IMR-90 (cell line): Measurements from ENCODE around the gene ABCB10. TPM values are rescaled to one million over a fixed set of nuclear protein-coding genes. Genes with fewer than 3 reads are reported as not detected.

Experiments
- ATAC-seq: fragments of 200-7000 bp; cut with Tn5 transposase; 2 replicates; pipeline ENCODE4 v1.9.1; 2020; ENCODE audit warnings: low read depth, mild to moderate bottlenecking, moderate library complexity
- BruUV-seq: library from RNA; stranded (reverse); fragments of 400-500 nt; replicated peaks from 2 replicates; lab custom pipeline; 2021; lab: Mats Ljungman, UMichigan
- CTCF ChIA-PET: fragments of 300-600 bp; formaldehyde crosslinking; extraction: SDS; loops from one replicate; lab custom pipeline; 2021; ENCODE audit warnings: antibody characterized with exemption; lab: Yijun Ruan, JAX
- POLR2A ChIA-PET: fragments of 300-600 bp; sonication (Branson Sonifier 250); formaldehyde crosslinking; loops from one replicate; lab custom pipeline; 2022; ENCODE audit warnings: antibody characterized with exemption; ENCODE audit not compliant: unreplicated experiment; lab: Charles Lee
- DNase-seq: peaks from one replicate; pipeline ENCODE4 v3.0.0; 2013
- H2AFZ ChIP-seq: replicated peaks from 2 replicates; pipeline ENCODE3; 2013; ENCODE audit warnings: low read length, mild to moderate bottlenecking; ENCODE audit not compliant: poor library complexity
- H2AK5ac ChIP-seq: 2 replicates; pipeline ENCODE4 v1.6.1; 2013; ENCODE audit warnings: low read depth, low read length, inconsistent platforms
- H2AK9ac ChIP-seq: replicated peaks from 2 replicates; pipeline ENCODE3; 2013; ENCODE audit warnings: mild to moderate bottlenecking, low read depth, low read length, moderate library complexity; ENCODE audit not compliant: poor library complexity
- H2BK120ac ChIP-seq: 2 replicates; pipeline ENCODE4 v1.6.1; 2013; ENCODE audit warnings: low read depth, low read length, inconsistent platforms
- H2BK15ac ChIP-seq: 3 replicates; pipeline ENCODE4 v1.6.1; 2013; ENCODE audit warnings: low read depth, low read length, inconsistent platforms
- H2BK20ac ChIP-seq: 2 replicates; pipeline ENCODE4 v1.6.1; 2013; ENCODE audit warnings: low read depth, mild to moderate bottlenecking, inconsistent platforms, low read length, moderate library complexity
- H2BK5ac ChIP-seq: 2 replicates; pipeline ENCODE4 v1.6.1; 2013; ENCODE audit warnings: mild to moderate bottlenecking, low read depth, low read length, inconsistent platforms; ENCODE audit not compliant: poor library complexity, severe bottlenecking
- H3K14ac ChIP-seq: replicated peaks from 2 replicates; pipeline ENCODE4 v1.6.1; 2013; ENCODE audit warnings: low read depth, low read length, inconsistent platforms
- H3K18ac ChIP-seq: 2 replicates; pipeline ENCODE4 v1.6.1; 2013; ENCODE audit warnings: low read depth, low read length, control low read depth
- H3K23ac ChIP-seq: 2 replicates; pipeline ENCODE4 v1.6.1; 2013; ENCODE audit warnings: low read depth, low read length, inconsistent platforms
- H3K27ac ChIP-seq: 2 replicates; pipeline ENCODE4 v1.5.1; 2013; ENCODE audit warnings: mild to moderate bottlenecking, control low read depth, low read length; ENCODE audit not compliant: insufficient read depth
- H3K27me3 ChIP-seq: 2 replicates; pipeline ENCODE4 v1.6.1; 2013; ENCODE audit warnings: low read length; ENCODE audit not compliant: control insufficient read depth, insufficient read depth
- H3K36me3 ChIP-seq: 2 replicates; pipeline ENCODE4 v1.6.1; 2013; ENCODE audit warnings: low read length, mixed read lengths; ENCODE audit not compliant: control insufficient read depth, insufficient read depth
- H3K4ac ChIP-seq: 2 replicates; pipeline ENCODE4 v1.6.1; 2013; ENCODE audit warnings: low read depth, low read length, inconsistent platforms
- H3K4me1 ChIP-seq: 2 replicates; pipeline ENCODE4 v1.6.1; 2013; ENCODE audit warnings: low read length, mixed read lengths; ENCODE audit not compliant: control insufficient read depth, insufficient read depth
- H3K4me2 ChIP-seq: 2 replicates; pipeline ENCODE4 v1.6.1; 2013; ENCODE audit warnings: low read depth, mild to moderate bottlenecking, control low read depth, low read length, moderate library complexity
- H3K4me3 ChIP-seq: 2 replicates; pipeline ENCODE4 v1.5.1; 2013; ENCODE audit warnings: low read depth, mild to moderate bottlenecking, control low read depth, low read length, moderate library complexity; ENCODE audit not compliant: insufficient read depth
- H3K56ac ChIP-seq: 2 replicates; pipeline ENCODE4 v1.6.1; 2013; ENCODE audit warnings: low read length, inconsistent platforms; ENCODE audit not compliant: insufficient read depth; ENCODE audit errors: extremely low read depth
- H3K79me1 ChIP-seq, 2 experiments: 2 replicates each; pipeline ENCODE4 v1.6.1; 2013; ENCODE audit warnings: low read length in 2 of 2, inconsistent platforms in 1 of 2, low read depth in 1 of 2
- H3K9ac ChIP-seq: 2 replicates; pipeline ENCODE4 v1.6.1; 2013; ENCODE audit warnings: low read depth, low read length, control low read depth
- H3K9me1 ChIP-seq: 2 replicates; pipeline ENCODE4 v1.6.1; 2013; ENCODE audit warnings: low read length, inconsistent platforms; ENCODE audit not compliant: insufficient read depth
- H3K9me3 ChIP-seq: 2 replicates; pipeline ENCODE4 v1.6.1; 2013; ENCODE audit warnings: low read length; ENCODE audit not compliant: control insufficient read depth, insufficient read depth
- H4K20me1 ChIP-seq: 2 replicates; pipeline ENCODE4 v1.6.1; 2013; ENCODE audit warnings: low read length, inconsistent platforms; ENCODE audit not compliant: insufficient read depth
- H4K5ac ChIP-seq: 2 replicates; pipeline ENCODE4 v1.6.1; 2013; ENCODE audit warnings: mild to moderate bottlenecking, low read depth, low read length, control low read depth
- H4K8ac ChIP-seq, 2 experiments: 2 replicates each; pipeline ENCODE4 v1.6.1; 2013; ENCODE audit warnings: low read depth in 2 of 2, low read length in 2 of 2, control low read depth in 1 of 2, inconsistent platforms in 1 of 2
- H4K91ac ChIP-seq: 2 replicates; pipeline ENCODE4 v1.6.1; 2013; ENCODE audit warnings: low read depth, low read length, inconsistent platforms; ENCODE audit not compliant: insufficient read depth
- BHLHE40 ChIP-seq: fragments of 150-350 bp; IDR thresholded peaks from 2 replicates; pipeline ENCODE4 v1.6.1; 2016; ENCODE audit warnings: mild to moderate bottlenecking, low read depth, low read length
- CTCF ChIP-seq: conservative IDR thresholded peaks from 2 replicates; pipeline ENCODE4 v1.5.1; 2012; ENCODE audit warnings: mild to moderate bottlenecking, low read depth, low read length, improper control_type of control experiment
- MAZ ChIP-seq: IDR thresholded peaks from 2 replicates; pipeline ENCODE4 v1.6.1; 2012; ENCODE audit warnings: low read depth, mild to moderate bottlenecking, low read length, improper control_type of control experiment, moderate library complexity, borderline replicate concordance
- RFX5 ChIP-seq: IDR thresholded peaks from 2 replicates; pipeline ENCODE4 v1.8.0; 2012; ENCODE audit warnings: low read depth, mild to moderate bottlenecking, low read length, moderate library complexity
- WGBS, 2 experiments: methylation state at CpG; one replicate each; pipeline versions ENCODE4 v1.1.5 to v1.1.7; 2013; ENCODE audit warnings: missing lambda C conversion rate in 2 of 2; ENCODE audit not compliant: insufficient read length in 1 of 2; ENCODE audit errors: extremely low coverage in 2 of 2; 5-methylcytosine and 5-hydroxymethylcytosine counted together
- dilution Hi-C: fragments of 300-500 bp; cut with HindIII; formaldehyde crosslinking; loops from one replicate; pipeline ENCODE4 v1.14.3; 2018; ENCODE audit warnings: low sequenced_read_pairs; ENCODE audit not compliant: unreplicated experiment
- in situ Hi-C: fragments of 300-500 bp; cut with MboI; formaldehyde crosslinking; loops from 3 replicates; pipeline ENCODE4 v1.14.3; 2019; ENCODE audit warnings: low sequenced_read_pairs, inconsistent platforms, mixed read lengths
- intact Hi-C: fragments of 100-400 bp; cut with micrococcal nuclease; formaldehyde crosslinking; loops from 2 replicates; pipeline ENCODE4 v1.10.0; 2022
- polyA plus RNA-seq, 3 experiments: library from polyadenylated mRNA; depleted of rRNA; stranded (reverse); fragments of >200 nt; gene quantifications; 2 replicates each; pipeline ENCODE4 v1.2.3, GENCODE V29; 2012; ENCODE audit warnings: low replicate concordance in 1 of 3
- total RNA-seq: library from RNA; depleted of rRNA; stranded (reverse); fragments of >200 nt; gene quantifications from 2 replicates; pipeline ENCODE4 v1.2.3, GENCODE V29; 2012

Gene ABCB10
- total and polyA plus RNA-seq, 2 of the 4 experiments (the other 2 are of a cell fraction): 6.5 to 10.9 TPM

- H3K56ac ChIP-seq: no peak overlapping the region
- H2BK20ac ChIP-seq: no peak overlapping the region
- no peak overlapping the region for H2AK9ac ChIP-seq
- H3K36me3 ChIP-seq: peaks cover 37% of the 10 kb centered on the region
- H3K9ac ChIP-seq: no peak overlapping the region
- H4K5ac ChIP-seq: no peak overlapping the region
- H3K4me3 ChIP-seq: no peak overlapping the region
- no peak overlapping the region for H3K4me2 ChIP-seq
- H2BK120ac ChIP-seq: no peak overlapping the region
- no peaks in the 10 kb centered on the region for H3K4me1 ChIP-seq
- DNase-seq (no peak), ATAC-seq (no peak)
- no peaks in the 10 kb centered on the region for H3K27me3 ChIP-seq
- H3K18ac ChIP-seq: no peak overlapping the region
- WGBS, 2 experiments: no CpG with 5 or more reads among the region's 8 CpGs
- no peaks in the 10 kb centered on the region for H4K20me1 ChIP-seq
- no peaks in the 10 kb centered on the region for H3K9me3 ChIP-seq
- H4K8ac ChIP-seq: no peak overlapping the region
- in situ Hi-C loops: no loop called here
- H3K27ac ChIP-seq: no peak overlapping the region
- no peak overlapping the region for H3K4ac ChIP-seq
- no peak overlapping the region for H3K23ac ChIP-seq
- H2BK15ac ChIP-seq: no peak overlapping the region
- no peaks in the 10 kb centered on the region for H3K79me1 ChIP-seq
- intact Hi-C loops: no loop called here
- no peak overlapping the region for H3K14ac ChIP-seq
- H2AK5ac ChIP-seq: no peak overlapping the region
- H3K9me1 ChIP-seq: no peaks in the 10 kb centered on the region
- H2BK5ac ChIP-seq: no peak overlapping the region
- POLR2A ChIA-PET: no interaction called here
- CTCF ChIA-PET: no interaction called here
- no TSS peak for BruUV-seq
- no peak for TF ChIP-seq CTCF
- no peak for TF ChIP-seq RFX5
- no peak for TF ChIP-seq MAZ
- no peak for TF ChIP-seq BHLHE40
- no peak overlapping the region for H2AFZ ChIP-seq
- no peak overlapping the region for H4K91ac ChIP-seq
- dilution Hi-C loops: no loop called here
These were observed 88.0 kb downstream of the ABCB10 start for GRCh38 chr1:229470406-229471043.
